ENCODE results near the gene MED25.

DNA sequence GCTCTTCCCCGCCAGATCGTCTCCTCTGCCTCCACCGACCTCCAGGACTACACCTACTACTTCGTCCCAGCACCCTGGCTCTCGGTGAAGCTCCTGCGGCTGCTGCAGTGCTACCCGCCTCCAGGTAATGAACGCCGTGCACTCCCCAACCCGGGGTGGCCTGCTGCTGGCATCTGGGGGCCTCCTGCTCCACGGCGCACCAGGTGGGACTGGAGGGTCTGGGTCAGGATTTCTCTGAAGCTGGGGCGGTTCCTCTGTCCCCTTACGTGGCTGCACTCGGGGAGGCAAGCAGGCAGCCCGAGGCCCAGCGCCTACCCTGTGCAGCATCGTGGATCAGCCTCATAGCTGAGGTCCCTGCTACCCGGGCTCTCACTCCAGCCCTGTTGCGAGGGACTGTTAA, 22.5 kb upstream of the MED25 start:
- TF ChIP-seq, protein P1, sequence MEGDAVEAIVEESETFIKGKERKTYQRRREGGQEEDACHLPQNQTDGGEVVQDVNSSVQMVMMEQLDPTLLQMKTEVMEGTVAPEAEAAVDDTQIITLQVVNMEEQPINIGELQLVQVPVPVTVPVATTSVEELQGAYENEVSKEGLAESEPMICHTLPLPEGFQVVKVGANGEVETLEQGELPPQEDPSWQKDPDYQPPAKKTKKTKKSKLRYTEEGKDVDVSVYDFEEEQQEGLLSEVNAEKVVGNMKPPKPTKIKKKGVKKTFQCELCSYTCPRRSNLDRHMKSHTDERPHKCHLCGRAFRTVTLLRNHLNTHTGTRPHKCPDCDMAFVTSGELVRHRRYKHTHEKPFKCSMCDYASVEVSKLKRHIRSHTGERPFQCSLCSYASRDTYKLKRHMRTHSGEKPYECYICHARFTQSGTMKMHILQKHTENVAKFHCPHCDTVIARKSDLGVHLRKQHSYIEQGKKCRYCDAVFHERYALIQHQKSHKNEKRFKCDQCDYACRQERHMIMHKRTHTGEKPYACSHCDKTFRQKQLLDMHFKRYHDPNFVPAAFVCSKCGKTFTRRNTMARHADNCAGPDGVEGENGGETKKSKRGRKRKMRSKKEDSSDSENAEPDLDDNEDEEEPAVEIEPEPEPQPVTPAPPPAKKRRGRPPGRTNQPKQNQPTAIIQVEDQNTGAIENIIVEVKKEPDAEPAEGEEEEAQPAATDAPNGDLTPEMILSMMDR (IDR thresholded peaks at IDR 0.05; ENCODE audit: insufficient read depth, low read length): no peak
- no peak for TF ChIP-seq SPI1 (IDR thresholded peaks at IDR 0.05; ENCODE audit: borderline replicate concordance, low read depth)
- TF ChIP-seq, protein P2, sequence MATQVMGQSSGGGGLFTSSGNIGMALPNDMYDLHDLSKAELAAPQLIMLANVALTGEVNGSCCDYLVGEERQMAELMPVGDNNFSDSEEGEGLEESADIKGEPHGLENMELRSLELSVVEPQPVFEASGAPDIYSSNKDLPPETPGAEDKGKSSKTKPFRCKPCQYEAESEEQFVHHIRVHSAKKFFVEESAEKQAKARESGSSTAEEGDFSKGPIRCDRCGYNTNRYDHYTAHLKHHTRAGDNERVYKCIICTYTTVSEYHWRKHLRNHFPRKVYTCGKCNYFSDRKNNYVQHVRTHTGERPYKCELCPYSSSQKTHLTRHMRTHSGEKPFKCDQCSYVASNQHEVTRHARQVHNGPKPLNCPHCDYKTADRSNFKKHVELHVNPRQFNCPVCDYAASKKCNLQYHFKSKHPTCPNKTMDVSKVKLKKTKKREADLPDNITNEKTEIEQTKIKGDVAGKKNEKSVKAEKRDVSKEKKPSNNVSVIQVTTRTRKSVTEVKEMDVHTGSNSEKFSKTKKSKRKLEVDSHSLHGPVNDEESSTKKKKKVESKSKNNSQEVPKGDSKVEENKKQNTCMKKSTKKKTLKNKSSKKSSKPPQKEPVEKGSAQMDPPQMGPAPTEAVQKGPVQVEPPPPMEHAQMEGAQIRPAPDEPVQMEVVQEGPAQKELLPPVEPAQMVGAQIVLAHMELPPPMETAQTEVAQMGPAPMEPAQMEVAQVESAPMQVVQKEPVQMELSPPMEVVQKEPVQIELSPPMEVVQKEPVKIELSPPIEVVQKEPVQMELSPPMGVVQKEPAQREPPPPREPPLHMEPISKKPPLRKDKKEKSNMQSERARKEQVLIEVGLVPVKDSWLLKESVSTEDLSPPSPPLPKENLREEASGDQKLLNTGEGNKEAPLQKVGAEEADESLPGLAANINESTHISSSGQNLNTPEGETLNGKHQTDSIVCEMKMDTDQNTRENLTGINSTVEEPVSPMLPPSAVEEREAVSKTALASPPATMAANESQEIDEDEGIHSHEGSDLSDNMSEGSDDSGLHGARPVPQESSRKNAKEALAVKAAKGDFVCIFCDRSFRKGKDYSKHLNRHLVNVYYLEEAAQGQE (IDR thresholded peaks at IDR 0.05; ENCODE audit: insufficient replicate concordance, low read depth): no peak
- no peak for TF ChIP-seq POLR2AphosphoS5 (IDR thresholded peaks at IDR 0.05; ENCODE audit: low read depth)
